A673 (cell line): ENCODE results near the gene PPAN.

Experiments used
- CTCF ChIP-seq: fragments of 300-800, 200-600 bp; sonication (generic); conservative IDR thresholded peaks from 2 replicates; pipeline ENCODE4 v1.5.1; 2017; ENCODE audit warnings: low read depth, mild to moderate bottlenecking, antibody characterized with exemption, low read length, moderate library complexity, mixed read lengths
- EZH2 ChIP-seq: fragments of 200-600 bp; sonication (generic); IDR thresholded peaks from 2 replicates; pipeline ENCODE4 v1.6.1; 2017; ENCODE audit warnings: borderline replicate concordance, low read depth, mild to moderate bottlenecking, mixed read lengths, antibody characterized with exemption, low read length; ENCODE audit not compliant: poor library complexity, severe bottlenecking

GRCh38 chr19:10079031-10079453, 27.1 kb upstream of the PPAN start:
- no peak for TF ChIP-seq CTCF
- TF ChIP-seq EZH2 = no peak
